Measurements from ENCODE around the gene B3GNT5.

GRCh38 chr3:183244219-183244618, 8.8 kb upstream of the B3GNT5 start:
- no peak for TF ChIP-seq SIN3A (IDR thresholded peaks at IDR 0.05; ENCODE audit: borderline replicate concordance, insufficient read depth, low read length)
- TF ChIP-seq TAF1 (IDR thresholded peaks at IDR 0.05; ENCODE audit: borderline replicate concordance, insufficient read depth, low read length) = no peak
- no peak for TF ChIP-seq POLR2AphosphoS5 (IDR thresholded peaks at IDR 0.05; ENCODE audit: low read depth, low read length)
